Nephron (organoid): Measurements from ENCODE around the gene NPBWR2.

Experiments used
- H3K27ac Mint-ChIP-seq, 3 experiments: 2 replicates each; pipeline ENCODE4 v1.8.0; 2020; ENCODE audit warnings: mixed read lengths in 3 of 3, mild to moderate bottlenecking in 2 of 3, moderate library complexity in 1 of 3
- H3K27me3 Mint-ChIP-seq: 2 replicates; pipeline ENCODE4 v1.8.0; 2021; ENCODE audit warnings: low read depth, mild to moderate bottlenecking, moderate library complexity, mixed read lengths
- H3K36me3 Mint-ChIP-seq: 2 replicates; pipeline ENCODE4 v1.8.0; 2020; ENCODE audit warnings: low read depth, mixed read lengths
- H3K4me1 Mint-ChIP-seq: 2 replicates; pipeline ENCODE4 v1.8.0; 2020; ENCODE audit warnings: mixed read lengths
- H3K4me3 Mint-ChIP-seq, 3 experiments: 2 replicates each; pipeline ENCODE4 v1.8.0; 2020; ENCODE audit warnings: mild to moderate bottlenecking in 3 of 3, mixed read lengths in 3 of 3, moderate library complexity in 2 of 3
- H3K9me3 Mint-ChIP-seq: 2 replicates; pipeline ENCODE4 v1.8.0; 2020; ENCODE audit warnings: mixed read lengths
- TF ChIP-seq, protein P1 (sequence below), 3 experiments: fragments of 200-600 bp; sonication (generic); IDR thresholded peaks; one replicate each; pipeline ENCODE4 v1.5.0; 2021; ENCODE audit warnings: antibody characterized with exemption in 3 of 3; ENCODE audit not compliant: unreplicated experiment in 3 of 3

NPBWR2 gene

DNA sequence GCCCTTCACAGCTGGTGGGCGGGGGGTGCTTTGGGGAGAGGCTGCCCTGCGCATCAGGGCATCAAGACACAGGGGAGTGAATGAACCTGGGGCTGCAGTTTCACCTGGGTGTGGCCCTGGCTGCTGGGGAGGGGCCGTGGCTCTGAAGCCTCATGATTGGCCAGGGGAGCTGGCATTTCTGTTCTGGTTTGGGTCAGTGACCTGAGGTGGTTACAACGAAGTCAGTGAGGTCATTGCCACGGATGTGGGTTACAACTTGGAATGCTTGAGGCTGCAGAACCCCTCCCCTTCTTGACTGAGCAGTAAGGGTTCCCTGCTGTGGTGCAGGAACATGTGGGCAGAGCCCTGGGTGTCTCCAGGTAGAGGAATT, 41.4 kb downstream of the NPBWR2 start:
- TF ChIP-seq, protein P1, sequence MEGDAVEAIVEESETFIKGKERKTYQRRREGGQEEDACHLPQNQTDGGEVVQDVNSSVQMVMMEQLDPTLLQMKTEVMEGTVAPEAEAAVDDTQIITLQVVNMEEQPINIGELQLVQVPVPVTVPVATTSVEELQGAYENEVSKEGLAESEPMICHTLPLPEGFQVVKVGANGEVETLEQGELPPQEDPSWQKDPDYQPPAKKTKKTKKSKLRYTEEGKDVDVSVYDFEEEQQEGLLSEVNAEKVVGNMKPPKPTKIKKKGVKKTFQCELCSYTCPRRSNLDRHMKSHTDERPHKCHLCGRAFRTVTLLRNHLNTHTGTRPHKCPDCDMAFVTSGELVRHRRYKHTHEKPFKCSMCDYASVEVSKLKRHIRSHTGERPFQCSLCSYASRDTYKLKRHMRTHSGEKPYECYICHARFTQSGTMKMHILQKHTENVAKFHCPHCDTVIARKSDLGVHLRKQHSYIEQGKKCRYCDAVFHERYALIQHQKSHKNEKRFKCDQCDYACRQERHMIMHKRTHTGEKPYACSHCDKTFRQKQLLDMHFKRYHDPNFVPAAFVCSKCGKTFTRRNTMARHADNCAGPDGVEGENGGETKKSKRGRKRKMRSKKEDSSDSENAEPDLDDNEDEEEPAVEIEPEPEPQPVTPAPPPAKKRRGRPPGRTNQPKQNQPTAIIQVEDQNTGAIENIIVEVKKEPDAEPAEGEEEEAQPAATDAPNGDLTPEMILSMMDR (IDR thresholded peaks at IDR 0.05; ENCODE audit: unreplicated experiment in 3 of 3), result no peak
- Mint-ChIP-seq H3K4me3 (peak overlapping the region; percentile 54 to 67 (median 63)), H3K27me3 (no peaks in the 10 kb centered on the region), H3K9me3 (no peaks in the 10 kb centered on the region), H3K4me1 (peaks cover 6% of the 10 kb centered on the region), H3K36me3 (no peaks in the 10 kb centered on the region), H3K27ac (no peak overlapping the region)

DNA sequence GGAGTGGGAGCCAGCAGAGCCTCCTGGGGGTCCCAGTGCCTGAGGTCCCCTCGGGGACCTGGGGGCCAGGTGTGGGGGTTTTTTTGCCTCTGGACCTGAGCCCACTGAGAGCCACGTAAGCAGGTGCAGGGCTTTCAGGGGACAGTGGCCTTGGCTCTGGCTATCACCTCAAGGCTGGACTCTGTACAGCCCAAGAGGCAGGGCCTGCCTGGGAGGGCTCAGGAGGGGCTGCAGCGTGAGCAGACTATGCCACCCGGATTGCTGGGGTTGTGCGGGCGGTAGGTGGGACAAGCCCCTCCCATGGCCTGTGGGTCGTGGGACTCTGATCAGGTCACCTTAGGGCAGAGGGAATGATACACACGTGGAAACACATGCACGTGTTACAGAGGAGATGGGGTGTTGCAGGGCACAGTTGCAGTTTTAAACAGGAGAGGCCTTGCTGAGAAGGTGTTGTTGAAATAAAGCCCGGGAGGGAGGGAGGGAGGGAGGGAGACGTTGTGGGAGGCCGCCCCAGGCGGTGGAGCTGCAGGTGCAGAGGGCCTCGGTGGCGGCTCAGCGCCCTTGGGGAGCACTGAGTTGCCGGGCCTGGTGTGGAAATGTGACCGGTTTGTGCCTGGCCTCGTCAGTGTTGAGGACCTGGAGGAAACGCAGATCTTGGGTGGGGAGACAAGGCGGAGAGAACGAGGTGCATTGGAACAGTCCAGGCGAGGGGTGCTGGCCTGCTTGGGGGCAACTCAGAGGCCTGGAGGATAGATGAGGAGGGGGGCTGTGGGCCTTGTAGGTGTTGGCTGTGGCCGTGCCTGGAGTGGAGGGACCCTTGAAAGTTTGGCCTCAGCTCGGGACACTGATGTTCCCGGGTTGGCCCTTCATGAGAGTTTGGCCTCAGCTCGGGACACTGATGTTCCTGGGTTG, 42.0 kb downstream of the NPBWR2 start:
- H3K27me3 Mint-ChIP-seq, result no peaks in the 10 kb centered on the region
- no peaks in the 10 kb centered on the region for H3K9me3 Mint-ChIP-seq
- no peaks in the 10 kb centered on the region for H3K36me3 Mint-ChIP-seq
- H3K4me1 Mint-ChIP-seq, result peaks cover 6% of the 10 kb centered on the region
- peak overlapping the region; percentile 54 to 93 (median 63) for H3K4me3 Mint-ChIP-seq
- H3K27ac Mint-ChIP-seq, result no peak overlapping the region
- TF ChIP-seq, protein P1 (IDR thresholded peaks at IDR 0.05; ENCODE audit: unreplicated experiment in 3 of 3), result no peak

DNA sequence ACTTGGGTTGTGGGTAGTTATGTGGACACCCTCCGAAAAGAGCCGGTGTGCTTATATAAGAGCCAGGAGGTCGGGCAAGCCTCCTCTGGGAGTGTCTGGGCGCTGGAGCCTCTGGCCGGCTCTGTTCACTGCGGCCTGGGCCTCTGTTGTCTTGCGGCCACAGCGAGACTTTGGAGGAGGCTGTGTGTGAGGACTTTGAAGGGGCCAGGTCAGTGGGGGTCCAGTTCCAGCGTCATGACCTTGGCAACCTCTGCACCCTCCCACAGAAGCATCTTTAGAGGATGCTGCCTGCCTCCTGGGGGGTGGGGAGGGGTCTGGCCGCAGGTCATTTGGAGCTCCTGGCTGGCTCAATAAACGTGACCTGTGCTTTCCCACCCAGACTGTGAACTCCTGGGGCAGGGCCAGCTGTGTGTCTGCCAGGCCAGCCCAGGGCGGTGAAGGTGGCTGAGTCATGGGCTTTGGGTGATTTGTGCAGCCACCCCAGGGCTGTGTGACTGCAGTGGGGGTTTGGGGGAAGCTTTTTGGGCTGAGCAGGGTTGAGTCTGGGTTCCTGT, 43.1 kb downstream of the NPBWR2 start:
- Mint-ChIP-seq H3K4me3 (peak overlapping the region; percentile 93 to 99 (median 94)), H3K9me3 (no peaks in the 10 kb centered on the region), H3K27me3 (peaks cover 6% of the 10 kb centered on the region), H3K4me1 (peaks cover 6% of the 10 kb centered on the region), H3K36me3 (no peaks in the 10 kb centered on the region), H3K27ac (peak overlapping the region; percentile 47 to 94 (median 62))
- TF ChIP-seq, protein P1 (IDR thresholded peaks at IDR 0.05; ENCODE audit: unreplicated experiment in 3 of 3), result no peak

DNA sequence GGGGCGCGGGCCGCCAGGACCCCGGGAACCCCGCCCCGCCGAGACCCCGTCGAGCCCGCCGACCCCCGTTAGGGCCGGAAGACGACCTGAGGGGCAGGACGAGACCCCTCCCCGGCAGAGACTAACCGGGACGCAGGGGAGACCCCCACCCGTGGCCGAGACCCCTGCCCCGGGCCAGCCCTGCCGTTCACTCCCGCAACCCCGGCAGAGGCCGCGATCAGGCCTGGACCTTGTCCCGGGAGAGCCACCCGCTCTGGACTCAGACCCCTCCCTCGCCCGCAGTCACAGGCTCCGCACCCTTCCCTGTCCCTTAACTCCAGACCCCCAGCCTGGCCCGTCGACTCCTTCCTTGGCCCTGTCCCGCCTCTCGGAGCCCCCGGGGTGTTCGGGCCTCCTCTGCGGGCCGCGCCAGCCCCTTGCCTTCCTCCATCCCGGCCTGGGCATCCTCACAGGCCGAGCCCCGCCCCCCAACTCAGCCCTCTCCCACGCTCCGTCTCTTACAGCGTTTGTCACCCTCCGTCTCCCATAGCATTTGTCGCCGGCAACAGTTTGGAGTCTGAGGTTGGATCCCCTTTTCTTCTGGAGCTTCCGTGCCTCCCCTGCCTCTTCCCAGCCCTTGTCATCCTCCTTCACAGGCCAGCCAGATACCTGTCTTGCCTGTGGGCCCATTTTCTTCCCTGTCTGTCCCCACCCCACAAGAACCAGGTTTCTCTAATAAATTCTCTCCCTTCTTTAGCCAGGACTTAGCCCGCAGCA, 43.8 kb downstream of the NPBWR2 start:
- H3K27ac Mint-ChIP-seq, result peak overlapping the region; percentile 47 to 94 (median 62)
- peaks cover 6% of the 10 kb centered on the region for H3K4me1 Mint-ChIP-seq
- TF ChIP-seq, protein P1 (IDR thresholded peaks at IDR 0.05; ENCODE audit: unreplicated experiment in 3 of 3), result no peak
- peak overlapping the region; percentile 93 to 99 (median 94) for H3K4me3 Mint-ChIP-seq
- H3K9me3 Mint-ChIP-seq, result no peaks in the 10 kb centered on the region
- H3K27me3 Mint-ChIP-seq, result peaks cover 6% of the 10 kb centered on the region
- no peaks in the 10 kb centered on the region for H3K36me3 Mint-ChIP-seq

DNA sequence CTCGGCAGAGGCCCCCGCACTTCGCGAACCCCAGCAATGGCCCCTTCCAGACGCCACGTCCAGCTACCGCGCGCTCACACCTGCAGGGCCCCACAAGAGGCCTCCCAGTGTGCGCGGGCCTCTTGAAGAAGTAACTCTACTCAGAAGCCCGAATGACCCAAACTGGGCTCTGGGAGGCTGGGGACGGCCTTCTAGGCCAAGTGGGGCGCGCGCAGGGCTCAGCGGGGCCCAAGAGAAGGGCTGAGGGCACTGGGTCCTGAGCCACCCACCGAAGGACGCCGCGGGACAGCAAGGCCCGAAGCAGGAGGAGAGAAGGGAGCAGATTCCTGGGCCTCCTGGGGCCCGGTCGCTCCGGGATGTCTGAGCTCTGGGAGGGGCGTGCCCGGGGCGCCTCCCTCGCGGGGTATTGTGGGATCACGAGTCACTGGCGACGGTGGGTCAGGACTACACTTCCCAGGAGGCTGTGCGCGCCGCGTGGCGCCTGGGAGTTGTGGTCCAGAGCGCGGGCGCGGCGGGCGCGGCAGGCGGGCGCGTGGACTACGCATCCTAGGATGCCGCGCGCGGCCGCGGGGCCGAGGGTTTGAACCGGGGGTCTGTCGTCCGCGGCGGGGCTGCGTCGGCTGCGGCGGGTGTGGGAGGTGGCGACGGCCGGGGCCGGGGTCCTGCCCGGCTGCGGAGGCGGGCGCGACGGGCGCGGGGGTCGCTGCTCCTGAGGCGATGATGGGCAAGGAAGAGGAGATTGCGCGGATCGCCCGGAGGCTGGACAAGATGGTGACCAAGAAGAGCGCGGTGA, 44.6 kb downstream of the NPBWR2 start, which contains the start of gene TCEA2:
TCEA2 (plus strand) TSS at position 603 of the 793 bp plus-strand sequence; CDS start at position 718, 115 bp downstream.
- H3K27ac Mint-ChIP-seq, result peak within 1 kb of the TSS; percentile 47 to 94 (median 62)
- TF ChIP-seq, protein P1 (IDR thresholded peaks at IDR 0.05; ENCODE audit: unreplicated experiment in 3 of 3), result no peak
- H3K4me1 Mint-ChIP-seq, result peaks cover 6% of the 10 kb centered on the region
- no peaks in the 10 kb centered on the region for H3K9me3 Mint-ChIP-seq
- no peaks in the 10 kb centered on the region for H3K36me3 Mint-ChIP-seq
- H3K27me3 Mint-ChIP-seq, result peaks cover 6% of the 10 kb centered on the region
- H3K4me3 Mint-ChIP-seq, result peak within 1 kb of the TSS; percentile 93 to 99 (median 94)
